GM21737 (cell line): ENCODE data around the gene IGF2BP2.

Experiments
- ATAC-seq: cut with Tn5 transposase; IDR thresholded peaks from one replicate; pipeline ENCODE4 v1.9.1; 2021; ENCODE audit warnings: mild to moderate bottlenecking, moderate library complexity; ENCODE audit not compliant: unreplicated experiment

IGF2BP2 gene

GRCh38 chr3:185737740-185738680 is 86.8 kb downstream of the IGF2BP2 start:
- no peak for ATAC-seq

DNA sequence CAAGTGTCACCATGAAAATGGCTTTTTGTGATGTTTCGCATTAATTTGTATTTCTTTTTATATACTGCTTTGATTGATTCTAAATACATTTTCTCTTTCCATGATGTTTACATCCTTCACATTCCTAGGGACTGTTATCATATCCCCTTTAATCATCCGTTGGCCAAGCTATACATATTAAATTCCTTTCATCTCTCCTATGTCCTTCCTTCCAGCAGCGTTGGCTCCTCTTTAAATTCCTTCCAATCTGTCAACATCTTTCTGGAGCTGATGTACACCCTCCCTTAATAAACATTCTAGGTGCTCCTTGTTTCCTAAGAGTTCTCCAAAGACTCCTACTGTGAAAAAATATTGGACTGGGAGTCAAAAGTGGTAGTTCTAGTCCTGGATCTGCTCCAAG is 87.8 kb downstream of the IGF2BP2 start:
- no peak for ATAC-seq

DNA sequence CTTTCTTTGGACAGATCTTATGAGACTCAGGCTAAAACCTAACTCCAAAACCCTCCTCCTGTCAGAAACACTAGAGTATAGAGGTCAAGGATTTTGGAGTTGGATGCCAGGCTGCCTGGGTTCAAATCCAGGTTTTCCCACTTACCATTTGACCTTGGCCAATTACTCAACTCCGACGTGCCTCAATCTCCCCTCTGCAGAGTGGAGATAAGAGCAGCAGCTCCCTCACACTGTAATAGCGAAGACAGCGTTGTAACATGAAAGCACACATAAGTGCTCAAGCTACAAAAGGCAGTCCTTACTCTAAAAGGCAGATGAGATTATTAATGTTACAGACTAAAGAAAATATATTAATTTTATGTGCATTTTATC is 90.1 kb downstream of the IGF2BP2 start:
- ATAC-seq = no peak

- no peak for ATAC-seq
These were observed 90.7 kb downstream of the IGF2BP2 start for GRCh38 chr3:185733980-185734724.

GRCh38 chr3:185732782-185733181 is 92.1 kb downstream of the IGF2BP2 start:
- ATAC-seq = no peak

- ATAC-seq = no peak
These were observed 94.3 kb downstream of the IGF2BP2 start for GRCh38 chr3:185730550-185730949.

DNA sequence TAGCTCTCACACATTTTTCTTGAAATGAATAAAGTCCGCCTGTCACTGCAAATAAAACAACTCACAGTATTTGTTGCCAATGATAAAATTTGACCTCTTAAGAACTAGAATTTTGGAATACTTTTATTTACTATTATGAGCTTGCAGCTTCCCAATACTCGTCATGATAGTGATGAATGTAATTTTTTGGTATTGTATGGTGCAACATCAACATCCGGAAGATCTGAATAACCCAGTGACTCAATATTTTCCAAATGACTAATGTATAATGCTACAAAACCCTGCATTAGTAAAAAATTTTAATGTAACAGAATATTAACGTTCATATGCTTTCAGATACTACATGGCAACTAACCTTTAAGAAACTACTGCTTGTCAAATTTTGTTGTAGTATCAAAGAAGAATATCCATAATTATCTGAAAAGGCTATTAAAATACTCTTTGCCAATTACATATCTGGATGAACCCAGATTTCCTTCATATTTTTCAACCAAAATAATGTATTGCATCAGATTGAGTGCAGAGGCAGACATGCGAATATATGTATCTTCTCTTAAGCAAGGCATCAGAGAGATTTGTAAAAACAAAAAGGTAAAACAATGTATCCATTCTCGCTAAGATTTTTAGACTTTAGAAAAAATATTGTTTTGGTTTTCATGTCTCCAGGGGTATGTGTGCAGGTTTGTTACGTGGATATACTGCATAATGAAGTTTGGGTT is 95.3 kb downstream of the IGF2BP2 start:
- ATAC-seq = no peak

GRCh38 chr3:185728630-185729336 is 96.1 kb downstream of the IGF2BP2 start:
- no peak for ATAC-seq

GRCh38 chr3:185727873-185728272 is 97.0 kb downstream of the IGF2BP2 start:
- ATAC-seq = no peak

DNA sequence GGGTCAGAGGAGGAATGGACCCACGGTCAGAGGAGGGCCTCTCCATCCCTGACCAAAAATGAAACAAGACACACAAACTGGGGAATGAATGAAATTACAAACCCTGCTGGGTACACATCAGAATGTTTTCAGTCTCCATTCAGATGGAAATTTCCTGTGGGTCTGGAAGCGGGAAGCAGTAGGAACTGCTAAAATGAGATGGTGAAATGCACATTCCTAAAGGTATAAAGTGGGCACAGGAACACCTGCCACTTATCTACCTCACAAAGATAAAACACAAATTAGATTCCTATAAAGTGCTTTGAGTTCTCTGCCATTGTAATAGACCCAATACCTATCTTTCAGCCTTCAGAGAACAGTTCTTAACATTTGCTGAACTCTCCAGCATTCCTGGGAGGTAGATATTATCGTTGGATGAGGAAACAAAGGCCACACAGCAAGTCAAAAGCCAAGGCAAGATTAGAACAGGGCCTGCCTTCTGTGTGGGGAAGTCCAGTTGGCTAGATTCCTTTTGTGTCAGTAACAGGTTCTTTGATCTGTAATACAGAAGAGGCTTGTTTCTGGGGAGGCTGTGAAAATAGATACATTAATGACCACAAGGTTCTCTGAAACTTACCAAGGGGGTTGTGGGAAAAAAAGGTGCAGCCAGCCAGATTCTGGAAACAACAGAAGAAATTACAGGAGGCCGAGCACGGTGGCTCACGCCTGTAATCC is 98.4 kb downstream of the IGF2BP2 start:
- ATAC-seq = no peak

DNA sequence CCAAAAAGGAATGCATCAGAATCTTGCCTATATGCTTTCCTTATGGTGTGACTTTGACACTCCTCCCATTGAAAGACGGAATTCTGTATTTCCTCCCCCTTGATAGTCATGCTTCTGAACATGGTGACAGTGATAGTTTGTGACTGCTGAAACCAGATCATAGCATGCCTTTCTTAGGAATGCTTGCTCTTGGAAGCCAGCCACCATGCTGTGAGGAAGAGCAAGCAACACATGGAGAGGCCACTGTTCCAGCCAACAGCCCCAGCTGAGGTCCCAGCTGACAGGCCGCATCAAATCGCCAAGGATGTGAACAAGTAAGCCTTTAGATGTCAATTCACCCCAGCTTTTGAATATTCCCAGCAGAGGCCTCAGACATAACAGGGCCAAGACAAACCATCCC is 100.1 kb downstream of the IGF2BP2 start:
- ATAC-seq = no peak

DNA sequence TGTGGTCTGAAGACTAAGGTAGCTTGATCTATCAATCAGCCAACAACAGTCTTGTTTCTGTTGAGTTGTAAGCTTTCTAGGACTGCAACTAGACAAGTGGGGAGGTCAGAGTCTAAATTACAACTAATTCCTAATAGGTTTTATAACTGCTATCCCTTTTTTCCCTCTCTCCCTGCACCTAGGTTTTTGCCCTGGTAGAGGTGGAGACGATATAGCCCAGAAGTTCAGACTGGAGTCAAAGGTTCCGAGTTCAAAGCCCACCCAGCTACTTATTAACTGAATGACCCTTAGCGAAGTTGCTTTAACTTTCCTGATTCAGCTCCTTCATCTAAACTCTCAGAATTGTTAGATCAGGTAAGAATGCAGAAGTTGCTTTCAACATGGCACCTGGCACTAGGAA is 100.6 kb downstream of the IGF2BP2 start:
- ATAC-seq = no peak

- no peak for ATAC-seq
These were observed 102.0 kb downstream of the IGF2BP2 start for GRCh38 chr3:185722881-185723280.

DNA sequence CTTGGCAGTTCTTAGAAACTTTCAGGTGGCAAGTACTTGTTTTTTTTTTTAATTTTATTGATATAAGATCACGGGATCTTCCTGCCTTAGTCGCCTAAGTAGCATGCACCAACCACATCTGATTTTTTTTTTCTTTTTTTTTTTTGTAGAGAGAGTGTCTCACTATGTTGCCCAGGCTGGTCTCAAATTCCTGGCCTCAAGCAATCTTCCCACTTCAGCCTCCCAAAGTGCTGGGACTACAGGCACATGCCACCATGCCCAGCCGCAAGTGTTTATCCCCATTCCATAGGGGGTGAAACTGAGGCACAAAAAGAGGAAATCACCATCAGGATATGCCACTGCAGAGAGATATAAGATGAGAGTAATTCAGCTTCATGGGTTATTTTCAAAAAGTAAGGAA is 102.9 kb downstream of the IGF2BP2 start:
- no peak for ATAC-seq

DNA sequence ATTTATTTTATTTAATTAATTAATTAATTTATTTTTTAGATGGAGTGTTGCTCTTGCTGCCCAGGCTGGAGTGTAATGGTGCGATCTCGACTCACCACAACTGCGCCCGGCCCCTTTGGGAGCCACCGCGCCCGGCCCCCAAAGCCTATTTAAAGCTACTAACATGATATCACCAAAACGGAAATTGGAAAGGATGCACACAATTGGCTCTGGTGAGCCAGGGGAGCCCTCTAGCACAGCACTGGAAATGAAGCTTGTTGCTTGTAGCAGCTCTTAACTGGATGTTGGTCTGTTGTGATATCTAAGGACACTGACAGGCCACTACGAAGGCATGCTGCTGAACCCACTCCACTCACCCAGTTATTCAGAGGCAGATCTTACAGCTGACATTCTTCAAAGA is 104.5 kb downstream of the IGF2BP2 start:
- ATAC-seq = no peak

DNA sequence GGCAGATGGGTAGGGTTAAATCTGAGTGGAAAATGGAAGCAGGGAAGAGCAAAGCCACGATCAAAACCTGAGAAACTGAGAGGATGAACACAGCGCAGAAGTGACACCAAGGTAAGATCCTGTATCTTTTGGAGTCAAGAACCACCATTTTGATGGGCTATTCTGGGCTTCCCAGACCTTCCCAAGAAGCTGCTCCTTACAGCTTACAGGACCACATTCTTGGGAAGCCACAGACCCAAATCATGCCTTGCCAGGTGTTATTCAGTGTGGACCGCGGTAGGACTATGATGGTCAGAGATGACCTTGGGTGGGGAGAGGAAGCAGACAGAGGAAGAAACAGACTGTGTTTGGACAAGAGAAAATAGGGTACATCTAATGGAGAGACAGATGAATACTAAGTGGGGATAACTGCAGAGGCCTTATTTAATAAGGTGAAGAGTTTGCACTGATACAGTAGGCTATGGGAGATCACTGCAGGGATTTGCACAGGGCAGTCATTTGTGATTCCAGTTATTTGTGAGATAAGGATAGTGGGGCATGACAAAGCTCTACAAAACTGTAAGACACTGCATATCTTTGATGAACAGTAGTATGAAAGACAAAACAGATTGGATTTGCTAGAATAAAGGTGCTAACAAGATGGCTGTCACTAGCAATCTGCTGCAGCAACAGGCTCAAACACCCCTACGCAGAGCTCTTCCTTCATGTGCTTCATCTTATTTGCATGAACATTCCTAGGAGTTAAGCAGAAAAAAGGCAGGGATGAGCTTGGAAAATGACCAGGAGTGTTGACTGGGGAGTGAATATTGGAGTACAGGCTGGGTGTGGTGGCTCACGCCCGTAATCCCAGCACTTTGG is 105.9 kb downstream of the IGF2BP2 start:
- ATAC-seq = no peak

- no peak for ATAC-seq
These were observed 107.0 kb downstream of the IGF2BP2 start for GRCh38 chr3:185717627-185718402.

DNA sequence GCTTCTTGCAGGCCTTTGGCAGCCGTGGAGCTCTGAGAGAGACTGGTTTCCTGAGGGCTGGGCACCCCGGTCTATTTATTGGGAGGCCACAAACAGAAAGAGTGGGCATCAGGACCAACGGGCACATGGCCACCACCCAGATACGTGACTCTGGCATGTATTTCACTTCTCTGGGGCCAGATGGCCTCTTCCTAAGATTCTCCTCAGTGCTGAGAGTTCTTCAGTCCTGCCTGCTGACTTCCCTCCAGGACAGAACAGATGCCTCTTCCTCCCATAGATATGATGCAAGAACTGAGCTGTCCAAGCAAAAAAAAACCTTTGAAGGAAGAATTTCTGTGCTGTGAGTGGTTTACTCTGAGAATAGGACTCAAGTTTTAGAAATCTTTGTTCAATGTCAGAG is 107.7 kb downstream of the IGF2BP2 start:
- ATAC-seq = no peak
